ENCODE measurements around the gene JAG2.

DNA sequence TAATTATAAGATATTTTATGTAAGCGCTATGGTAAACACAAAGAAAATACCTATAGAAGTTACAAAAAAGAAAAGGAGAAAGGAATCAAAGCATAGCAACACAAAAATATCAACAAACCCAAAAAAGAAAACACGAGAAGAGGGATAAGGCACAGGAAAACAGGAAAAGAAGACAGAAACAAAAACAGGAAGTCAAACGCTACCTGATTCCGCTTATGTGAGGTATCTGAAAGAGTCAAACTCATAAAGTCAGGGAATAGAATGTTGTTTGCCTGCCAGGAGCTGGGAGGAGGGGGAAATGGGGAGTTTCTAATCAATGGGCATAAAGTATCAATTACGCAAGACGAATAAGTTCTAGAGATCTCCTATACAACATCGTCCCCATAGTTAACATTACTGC, 63.4 kb downstream of the JAG2 start:
- TF ChIP-seq, protein P1, sequence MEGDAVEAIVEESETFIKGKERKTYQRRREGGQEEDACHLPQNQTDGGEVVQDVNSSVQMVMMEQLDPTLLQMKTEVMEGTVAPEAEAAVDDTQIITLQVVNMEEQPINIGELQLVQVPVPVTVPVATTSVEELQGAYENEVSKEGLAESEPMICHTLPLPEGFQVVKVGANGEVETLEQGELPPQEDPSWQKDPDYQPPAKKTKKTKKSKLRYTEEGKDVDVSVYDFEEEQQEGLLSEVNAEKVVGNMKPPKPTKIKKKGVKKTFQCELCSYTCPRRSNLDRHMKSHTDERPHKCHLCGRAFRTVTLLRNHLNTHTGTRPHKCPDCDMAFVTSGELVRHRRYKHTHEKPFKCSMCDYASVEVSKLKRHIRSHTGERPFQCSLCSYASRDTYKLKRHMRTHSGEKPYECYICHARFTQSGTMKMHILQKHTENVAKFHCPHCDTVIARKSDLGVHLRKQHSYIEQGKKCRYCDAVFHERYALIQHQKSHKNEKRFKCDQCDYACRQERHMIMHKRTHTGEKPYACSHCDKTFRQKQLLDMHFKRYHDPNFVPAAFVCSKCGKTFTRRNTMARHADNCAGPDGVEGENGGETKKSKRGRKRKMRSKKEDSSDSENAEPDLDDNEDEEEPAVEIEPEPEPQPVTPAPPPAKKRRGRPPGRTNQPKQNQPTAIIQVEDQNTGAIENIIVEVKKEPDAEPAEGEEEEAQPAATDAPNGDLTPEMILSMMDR (IDR thresholded peaks at IDR 0.05) = no peak
- TF ChIP-seq POLR2A (IDR thresholded peaks at IDR 0.05) = no peak

Data from esophagus squamous epithelium (tissue), 4 donors.